ENCODE data around the gene P3H1.

P3H1 gene

GRCh38 chr1:42784946-42785693 is 18.3 kb upstream of the P3H1 start, which contains the start of gene TMEM269:
Gene TMEM269 (plus strand): TSS chr1:42784991. CDS start chr1:42789894, 4,903 bp downstream.
- no peaks in the 10 kb centered on the region for H3K79me2 ChIP-seq (ENCODE audit: insufficient read depth, low read depth)
- H3K36me3 ChIP-seq (ENCODE audit: insufficient read depth) = no peaks in the 10 kb centered on the region
- H4K20me1 ChIP-seq (ENCODE audit: insufficient read depth) = no peaks in the 10 kb centered on the region
- H2AFZ ChIP-seq (ENCODE audit: low read depth) = no peak within 1 kb of the TSS
- H3K4me2 ChIP-seq = no peak within 1 kb of the TSS
- H3K9ac ChIP-seq = no peak within 1 kb of the TSS
- H3K4me1 ChIP-seq (ENCODE audit: low read depth, poor library complexity, severe bottlenecking) = peaks cover 2% of the 10 kb centered on the region
- no peak within 1 kb of the TSS for H3K27ac ChIP-seq
- TF ChIP-seq CTCF (conservative IDR thresholded peaks at IDR 0.05; ENCODE audit: low read depth, low read length) = no peak
- no peak within 1 kb of the TSS for H3K4me3 ChIP-seq (IDR thresholded peaks at IDR 0.05; ENCODE audit: insufficient read depth, low read depth, low read length)
- no peaks in the 10 kb centered on the region for H3K27me3 ChIP-seq (ENCODE audit: insufficient read depth, low read depth)

DNA sequence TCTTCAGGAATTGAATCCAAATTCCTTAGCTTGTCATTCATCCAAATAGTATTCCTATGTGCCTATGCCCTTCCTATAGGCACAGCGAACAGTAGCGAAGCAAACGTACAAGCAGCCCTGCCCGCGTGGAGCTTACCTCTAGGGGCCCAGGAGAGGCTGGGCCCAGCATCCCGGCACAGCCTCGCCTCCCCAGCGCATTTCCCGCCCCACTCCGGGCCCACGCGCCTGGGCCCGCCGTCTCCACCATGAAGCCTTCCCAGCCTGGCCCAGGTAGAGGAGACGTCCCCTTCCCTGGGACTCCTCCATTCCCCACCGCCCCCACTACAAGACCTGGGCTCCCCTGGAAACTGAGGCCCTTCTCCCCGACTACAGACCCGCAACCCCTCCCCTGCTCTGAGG is 17.7 kb upstream of the P3H1 start:
- H2AFZ ChIP-seq (ENCODE audit: low read depth) = no peak overlapping the region
- no peak overlapping the region for H3K9ac ChIP-seq
- H3K4me3 ChIP-seq (IDR thresholded peaks at IDR 0.05; ENCODE audit: insufficient read depth, low read depth, low read length) = no peak overlapping the region
- H3K36me3 ChIP-seq (ENCODE audit: insufficient read depth) = no peaks in the 10 kb centered on the region
- H4K20me1 ChIP-seq (ENCODE audit: insufficient read depth) = no peaks in the 10 kb centered on the region
- H3K4me2 ChIP-seq = no peak overlapping the region
- H3K79me2 ChIP-seq (ENCODE audit: insufficient read depth, low read depth) = no peaks in the 10 kb centered on the region
- peaks cover 8% of the 10 kb centered on the region for H3K4me1 ChIP-seq (ENCODE audit: low read depth, poor library complexity, severe bottlenecking)
- H3K27me3 ChIP-seq (ENCODE audit: insufficient read depth, low read depth) = no peaks in the 10 kb centered on the region
- no peak for TF ChIP-seq CTCF (conservative IDR thresholded peaks at IDR 0.05; ENCODE audit: low read depth, low read length)
- H3K27ac ChIP-seq = no peak overlapping the region

DNA sequence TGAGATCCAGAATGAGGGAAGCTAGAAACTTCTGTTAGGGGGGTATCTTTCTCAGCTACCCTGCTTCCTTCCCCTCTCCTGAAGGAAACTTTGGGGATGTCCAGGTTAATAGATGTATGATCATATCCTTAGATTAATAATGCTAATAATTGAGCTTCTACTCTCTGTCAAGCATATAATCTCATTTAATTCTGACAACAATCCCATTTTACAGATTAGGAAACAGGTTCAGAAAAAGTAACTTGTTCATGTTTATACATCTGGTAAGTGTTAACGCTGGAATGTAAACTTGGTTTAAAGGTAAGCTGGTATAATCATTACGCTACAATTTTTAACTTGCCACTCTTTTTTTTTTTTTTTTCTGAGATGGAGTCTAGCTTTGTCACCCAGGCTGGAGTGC is 16.3 kb upstream of the P3H1 start:
- no peak overlapping the region for H3K27ac ChIP-seq
- H3K27me3 ChIP-seq (ENCODE audit: insufficient read depth, low read depth) = no peaks in the 10 kb centered on the region
- no peaks in the 10 kb centered on the region for H4K20me1 ChIP-seq (ENCODE audit: insufficient read depth)

DNA sequence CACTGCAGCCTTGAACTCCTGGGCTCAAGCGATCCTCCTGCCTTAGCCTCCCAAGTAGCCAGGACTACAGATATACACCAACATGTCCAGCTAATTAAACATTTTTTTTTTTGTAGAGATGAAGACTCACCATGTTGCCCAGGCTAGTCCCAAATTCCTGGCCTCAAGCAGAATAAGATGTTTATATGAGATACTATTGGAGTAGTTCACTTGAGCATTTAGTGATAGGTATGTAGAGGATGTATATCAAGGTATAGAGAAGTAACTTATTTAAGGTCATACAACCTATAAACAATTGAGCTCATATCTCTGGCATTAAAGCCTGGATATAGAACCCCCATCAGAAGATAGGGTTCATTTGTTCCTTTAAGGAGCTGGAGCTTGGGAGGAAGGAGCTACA is 13.3 kb upstream of the P3H1 start:
- Histone ChIP-seq H3K4me1 (ENCODE audit: low read depth, poor library complexity, severe bottlenecking) (peaks cover 15% of the 10 kb centered on the region), H4K20me1 (ENCODE audit: insufficient read depth) (no peaks in the 10 kb centered on the region), H3K79me2 (ENCODE audit: insufficient read depth, low read depth) (no peaks in the 10 kb centered on the region), H3K9ac (no peak overlapping the region), H3K36me3 (ENCODE audit: insufficient read depth) (no peaks in the 10 kb centered on the region; the same call in 1 of the 2 replicates), H3K4me3 (IDR thresholded peaks at IDR 0.05; ENCODE audit: insufficient read depth, low read depth, low read length) (no peak overlapping the region), H3K4me2 (no peak overlapping the region), H3K27ac (no peak overlapping the region), H3K27me3 (ENCODE audit: insufficient read depth, low read depth) (no peaks in the 10 kb centered on the region), H2AFZ (ENCODE audit: low read depth) (no peak overlapping the region)
- no peak for TF ChIP-seq CTCF (conservative IDR thresholded peaks at IDR 0.05; ENCODE audit: low read depth, low read length)

More for the DNA sequence above, 16.3 kb upstream of the P3H1 start:
- no peak for TF ChIP-seq CTCF (conservative IDR thresholded peaks at IDR 0.05; ENCODE audit: low read depth, low read length)
- Histone ChIP-seq H3K4me3 (IDR thresholded peaks at IDR 0.05; ENCODE audit: insufficient read depth, low read depth, low read length) (no peak overlapping the region), H3K4me1 (ENCODE audit: low read depth, poor library complexity, severe bottlenecking) (peaks cover 15% of the 10 kb centered on the region), H2AFZ (ENCODE audit: low read depth) (no peak overlapping the region), H3K79me2 (ENCODE audit: insufficient read depth, low read depth) (no peaks in the 10 kb centered on the region), H3K9ac (no peak overlapping the region), H3K4me2 (no peak overlapping the region), H3K36me3 (ENCODE audit: insufficient read depth) (no peaks in the 10 kb centered on the region)

All from KMS-11 (cell line).